Measurements from ENCODE around the gene TRMU. TPM values are rescaled to one million over a fixed set of nuclear protein-coding genes. Genes with fewer than 3 reads are reported as not detected.
"Not testable (repeated sequence)": the region's sequence is repeated elsewhere in the genome, so short reads cannot be mapped to it uniquely, and the experiment has no call there.

TRMU gene
- total RNA-seq, 2 experiments from 2014 or later, result 87.2 to 98.1 TPM

DNA sequence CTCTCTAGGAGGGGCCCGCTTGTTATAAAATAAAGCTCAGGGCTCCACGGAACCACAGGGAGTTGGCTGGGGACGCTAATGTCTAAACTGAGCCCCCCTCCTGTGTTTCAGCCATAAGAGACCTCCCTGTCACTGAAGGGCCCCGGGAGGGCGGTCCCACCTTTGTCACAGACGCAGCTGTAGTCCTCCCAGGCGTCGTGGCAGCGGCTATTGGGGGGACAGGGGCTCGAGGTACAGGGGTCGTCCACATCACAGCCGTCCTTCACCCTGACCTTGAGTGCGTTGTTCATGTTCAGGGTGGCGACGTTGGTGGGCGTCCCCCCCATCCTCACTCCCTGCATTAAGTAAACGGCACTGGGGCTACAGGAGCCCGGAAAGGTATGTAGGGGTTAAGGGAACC is 62.0 kb downstream of the TRMU start:
- no peaks in the 10 kb centered on the region for H3K36me3 Mint-ChIP-seq (ENCODE audit: low read depth)
- intact Hi-C loops (cut with micrococcal nuclease), result no loop called here
- no peaks in the 10 kb centered on the region for H3K9me3 Mint-ChIP-seq
- no peak overlapping the region for H3K4me3 Mint-ChIP-seq
- TF ChIP-seq, protein P1, sequence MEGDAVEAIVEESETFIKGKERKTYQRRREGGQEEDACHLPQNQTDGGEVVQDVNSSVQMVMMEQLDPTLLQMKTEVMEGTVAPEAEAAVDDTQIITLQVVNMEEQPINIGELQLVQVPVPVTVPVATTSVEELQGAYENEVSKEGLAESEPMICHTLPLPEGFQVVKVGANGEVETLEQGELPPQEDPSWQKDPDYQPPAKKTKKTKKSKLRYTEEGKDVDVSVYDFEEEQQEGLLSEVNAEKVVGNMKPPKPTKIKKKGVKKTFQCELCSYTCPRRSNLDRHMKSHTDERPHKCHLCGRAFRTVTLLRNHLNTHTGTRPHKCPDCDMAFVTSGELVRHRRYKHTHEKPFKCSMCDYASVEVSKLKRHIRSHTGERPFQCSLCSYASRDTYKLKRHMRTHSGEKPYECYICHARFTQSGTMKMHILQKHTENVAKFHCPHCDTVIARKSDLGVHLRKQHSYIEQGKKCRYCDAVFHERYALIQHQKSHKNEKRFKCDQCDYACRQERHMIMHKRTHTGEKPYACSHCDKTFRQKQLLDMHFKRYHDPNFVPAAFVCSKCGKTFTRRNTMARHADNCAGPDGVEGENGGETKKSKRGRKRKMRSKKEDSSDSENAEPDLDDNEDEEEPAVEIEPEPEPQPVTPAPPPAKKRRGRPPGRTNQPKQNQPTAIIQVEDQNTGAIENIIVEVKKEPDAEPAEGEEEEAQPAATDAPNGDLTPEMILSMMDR (IDR thresholded peaks at IDR 0.05), result no peak
- no peak for DNase-seq
- no peaks in the 10 kb centered on the region for H3K27me3 Mint-ChIP-seq
- ATAC-seq, result no peak
- peaks cover 5% of the 10 kb centered on the region for H3K4me1 Mint-ChIP-seq (ENCODE audit: low read depth)
- POLR2A ChIA-PET, result no interaction called here
- CTCF ChIA-PET, result interaction anchor here (1.3 kb wide), 1 partner anchor 30 kb away, joined by 5 read pairs; no protein-coding TSS in a partner anchor
- H3K27ac Mint-ChIP-seq, result no peak overlapping the region

GRCh38 chr22:46397951-46398350 is 62.4 kb downstream of the TRMU start:
- POLR2A ChIA-PET, result no interaction called here
- no peak for DNase-seq
- CTCF ChIA-PET, result interaction anchor here (1.3 kb wide), 1 partner anchor 30 kb away, joined by 5 read pairs; no protein-coding TSS in a partner anchor

DNA sequence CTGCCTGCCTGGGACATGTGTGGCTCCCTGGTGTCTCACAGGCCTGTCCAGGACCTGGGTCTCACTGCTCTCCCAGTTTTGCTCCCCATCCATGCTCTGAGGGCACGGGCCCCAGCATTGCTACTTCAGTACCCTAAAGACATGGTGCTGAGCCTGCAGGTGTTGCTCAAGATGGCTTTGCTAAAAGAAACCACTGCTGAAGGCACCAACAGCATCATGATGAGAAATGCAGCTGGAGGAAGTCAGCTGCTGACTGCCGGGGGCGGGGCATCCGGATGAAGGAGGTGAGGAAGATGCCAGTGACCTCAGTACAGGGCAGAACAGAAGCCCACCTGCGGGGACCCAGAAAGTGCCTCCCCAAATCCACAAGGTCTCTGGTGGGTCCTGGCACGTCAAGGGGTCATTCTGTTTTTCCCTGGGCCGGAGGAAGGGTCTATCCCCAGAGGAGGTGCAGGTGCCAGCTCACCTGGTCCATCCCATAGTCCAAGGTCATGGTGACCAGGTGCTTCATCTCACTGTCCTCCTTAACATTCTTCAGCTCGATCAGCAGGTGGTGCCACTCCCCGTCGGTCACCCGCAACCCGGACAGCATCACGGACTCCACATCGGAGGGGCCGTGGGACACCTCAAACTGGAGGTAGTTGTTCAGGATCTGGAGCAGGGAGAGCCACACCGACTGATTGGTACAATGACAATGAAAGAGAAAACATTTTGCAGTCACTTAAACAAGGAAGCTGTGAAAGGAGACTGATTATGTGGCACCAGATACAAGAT is 63.9 kb downstream of the TRMU start:
- POLR2A ChIA-PET, result no interaction called here
- peaks cover 4% of the 10 kb centered on the region for H3K4me1 Mint-ChIP-seq (ENCODE audit: low read depth)
- no peaks in the 10 kb centered on the region for H3K9me3 Mint-ChIP-seq
- intact Hi-C loops (cut with micrococcal nuclease), result no loop called here
- no peak overlapping the region for H3K4me3 Mint-ChIP-seq
- TF ChIP-seq, protein P1 (IDR thresholded peaks at IDR 0.05), result no peak
- CTCF ChIA-PET, result interaction anchor here (1.3 kb wide), 1 partner anchor 32 kb away, joined by 4 read pairs; no protein-coding TSS in a partner anchor
- DNase-seq (no peak), ATAC-seq (no peak)
- H3K27me3 Mint-ChIP-seq, result no peaks in the 10 kb centered on the region
- no peaks in the 10 kb centered on the region for H3K36me3 Mint-ChIP-seq (ENCODE audit: low read depth)
- no peak overlapping the region for H3K27ac Mint-ChIP-seq

More at GRCh38 chr22:46397951-46398350, 62.4 kb downstream of the TRMU start:
- TF ChIP-seq, protein P1 (IDR thresholded peaks at IDR 0.05), result no peak
- H3K4me3 Mint-ChIP-seq, result no peak overlapping the region
- H3K27me3 Mint-ChIP-seq, result no peaks in the 10 kb centered on the region
- H3K9me3 Mint-ChIP-seq, result no peaks in the 10 kb centered on the region
- H3K4me1 Mint-ChIP-seq (ENCODE audit: low read depth), result peaks cover 5% of the 10 kb centered on the region
- no peak overlapping the region for H3K27ac Mint-ChIP-seq
- no peaks in the 10 kb centered on the region for H3K36me3 Mint-ChIP-seq (ENCODE audit: low read depth)
- ATAC-seq, result no peak
- intact Hi-C loops (cut with micrococcal nuclease), result no loop called here

- no peaks in the 10 kb centered on the region for H3K36me3 Mint-ChIP-seq (ENCODE audit: low read depth)
- H3K4me1 Mint-ChIP-seq (ENCODE audit: low read depth), result peaks cover 4% of the 10 kb centered on the region
- ChIA-PET POLR2A (no interaction called here), CTCF (no interaction called here)
- H3K27ac Mint-ChIP-seq, result no peak overlapping the region
- ATAC-seq, result no peak
- no peaks in the 10 kb centered on the region for H3K27me3 Mint-ChIP-seq
- TF ChIP-seq, protein P1 (IDR thresholded peaks at IDR 0.05), result no peak
- no peaks in the 10 kb centered on the region for H3K9me3 Mint-ChIP-seq
- no peak overlapping the region for H3K4me3 Mint-ChIP-seq
- intact Hi-C loops (cut with micrococcal nuclease), result no loop called here
- DNase-seq, result no peak
Measured at GRCh38 chr22:46401370-46401769, 65.9 kb downstream of the TRMU start.

- no peak overlapping the region for H3K4me3 Mint-ChIP-seq
Measured at GRCh38 chr22:46402505-46402904, 67.0 kb downstream of the TRMU start.

DNA sequence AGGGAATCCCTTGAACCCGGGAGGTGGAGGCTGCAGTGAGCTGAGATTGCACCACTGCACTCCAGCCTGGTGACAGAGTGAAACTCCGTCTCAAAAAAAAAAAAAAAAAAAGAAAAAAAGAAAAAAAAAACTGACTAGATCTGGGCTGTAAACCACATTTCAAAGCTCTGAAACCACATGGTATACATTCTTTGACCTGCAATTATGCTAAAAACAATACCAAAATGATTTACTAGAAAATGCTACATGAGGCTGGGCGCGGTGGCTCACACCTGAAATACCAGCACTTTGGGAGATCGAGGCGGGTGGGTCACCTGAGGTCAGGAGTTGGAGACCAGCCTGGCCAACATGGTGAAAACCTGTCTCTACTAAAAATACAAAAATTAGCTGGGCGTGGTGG is 68.4 kb downstream of the TRMU start:
- H3K4me3 Mint-ChIP-seq; H3K27ac Mint-ChIP-seq; H3K27me3 Mint-ChIP-seq; CTCF ChIA-PET; DNase-seq; intact Hi-C loops (cut with micrococcal nuclease); H3K9me3 Mint-ChIP-seq; ATAC-seq; POLR2A ChIA-PET; H3K4me1 Mint-ChIP-seq (ENCODE audit: low read depth); H3K36me3 Mint-ChIP-seq (ENCODE audit: low read depth): not testable (repeated sequence)

More at GRCh38 chr22:46402505-46402904, 67.0 kb downstream of the TRMU start:
- Mint-ChIP-seq H3K9me3 (no peaks in the 10 kb centered on the region), H3K4me1 (ENCODE audit: low read depth) (peaks cover 4% of the 10 kb centered on the region), H3K27me3 (no peaks in the 10 kb centered on the region), H3K27ac (no peak overlapping the region), H3K36me3 (ENCODE audit: low read depth) (no peaks in the 10 kb centered on the region)
- intact Hi-C loops (cut with micrococcal nuclease), result no loop called here
- TF ChIP-seq, protein P1 (IDR thresholded peaks at IDR 0.05), result no peak
- ChIA-PET POLR2A (no interaction called here), CTCF (no interaction called here)
- ATAC-seq (no peak), DNase-seq (no peak)
